Measurements from ENCODE around the gene CARD11. TPM values are rescaled to one million over a fixed set of nuclear protein-coding genes. Genes with fewer than 3 reads are reported as not detected.

CARD11 gene
- total RNA-seq, 1 donor from 2014 or later: 1.7 TPM

GRCh38 chr7:2982401-2982800 lies 61.3 kb downstream of the CARD11 start:
- no peak for DNase-seq (ENCODE audit: low spot score)
- no peaks in the 10 kb centered on the region for H3K36me3 Mint-ChIP-seq (ENCODE audit: low read depth)
- H3K9me3 Mint-ChIP-seq (ENCODE audit: low read depth): peaks cover 3% of the 10 kb centered on the region
- no peak overlapping the region for H3K4me3 Mint-ChIP-seq (ENCODE audit: unreplicated experiment)
- H3K4me1 Mint-ChIP-seq (ENCODE audit: low read depth): no peaks in the 10 kb centered on the region
- peaks cover 23% of the 10 kb centered on the region for H3K27me3 Mint-ChIP-seq (ENCODE audit: low read depth)
- no peak overlapping the region for H3K27ac Mint-ChIP-seq (ENCODE audit: unreplicated experiment)
- no peak for TF ChIP-seq CTCF (IDR thresholded peaks at IDR 0.05)

- Mint-ChIP-seq H3K4me3 (ENCODE audit: unreplicated experiment) (no peak overlapping the region), H3K27ac (ENCODE audit: unreplicated experiment) (no peak overlapping the region), H3K9me3 (ENCODE audit: low read depth) (no peaks in the 10 kb centered on the region), H3K36me3 (ENCODE audit: low read depth) (no peaks in the 10 kb centered on the region), H3K4me1 (ENCODE audit: low read depth) (no peaks in the 10 kb centered on the region), H3K27me3 (ENCODE audit: low read depth) (peaks cover 17% of the 10 kb centered on the region)
- no peak for TF ChIP-seq CTCF (IDR thresholded peaks at IDR 0.05)
- DNase-seq (ENCODE audit: low spot score): no peak
Observed at GRCh38 chr7:2981103-2981480, 62.6 kb downstream of the CARD11 start.

GRCh38 chr7:2980401-2981102 lies 63.1 kb downstream of the CARD11 start:
- no peak overlapping the region for H3K27ac Mint-ChIP-seq (ENCODE audit: unreplicated experiment)
- H3K4me1 Mint-ChIP-seq (ENCODE audit: low read depth): no peaks in the 10 kb centered on the region
- no peaks in the 10 kb centered on the region for H3K9me3 Mint-ChIP-seq (ENCODE audit: low read depth)
- TF ChIP-seq CTCF (IDR thresholded peaks at IDR 0.05): no peak
- peaks cover 14% of the 10 kb centered on the region for H3K27me3 Mint-ChIP-seq (ENCODE audit: low read depth)
- H3K36me3 Mint-ChIP-seq (ENCODE audit: low read depth): no peaks in the 10 kb centered on the region
- H3K4me3 Mint-ChIP-seq (ENCODE audit: unreplicated experiment): no peak overlapping the region
- DNase-seq (ENCODE audit: low spot score): peak; percentile 89

- no peak overlapping the region for H3K4me3 Mint-ChIP-seq (ENCODE audit: unreplicated experiment)
- no peaks in the 10 kb centered on the region for H3K9me3 Mint-ChIP-seq (ENCODE audit: low read depth)
- H3K4me1 Mint-ChIP-seq (ENCODE audit: low read depth): no peaks in the 10 kb centered on the region
- H3K27ac Mint-ChIP-seq (ENCODE audit: unreplicated experiment): peak overlapping the region; percentile 29
- H3K36me3 Mint-ChIP-seq (ENCODE audit: low read depth): no peaks in the 10 kb centered on the region
- peak; percentile 64 for DNase-seq (ENCODE audit: low spot score)
- peaks cover 12% of the 10 kb centered on the region for H3K27me3 Mint-ChIP-seq (ENCODE audit: low read depth)
- no peak for TF ChIP-seq CTCF (IDR thresholded peaks at IDR 0.05)
Observed at GRCh38 chr7:2979951-2980350, 63.7 kb downstream of the CARD11 start.

GRCh38 chr7:2979201-2979631 lies 64.5 kb downstream of the CARD11 start:
- Mint-ChIP-seq H3K27me3 (ENCODE audit: low read depth) (peaks cover 12% of the 10 kb centered on the region), H3K4me1 (ENCODE audit: low read depth) (no peaks in the 10 kb centered on the region), H3K9me3 (ENCODE audit: low read depth) (no peaks in the 10 kb centered on the region), H3K27ac (ENCODE audit: unreplicated experiment) (no peak overlapping the region), H3K4me3 (ENCODE audit: unreplicated experiment) (no peak overlapping the region), H3K36me3 (ENCODE audit: low read depth) (no peaks in the 10 kb centered on the region)
- DNase-seq (ENCODE audit: low spot score): peak; percentile 32
- no peak for TF ChIP-seq CTCF (IDR thresholded peaks at IDR 0.05)

Data from chondrocyte (in vitro differentiated cells).